GM12892 (cell line): Measurements from ENCODE around the gene TIMP3.

Experiments used
- POLR2A ChIP-seq: IDR thresholded peaks from 2 replicates; pipeline ENCODE4 v1.6.1; 2011; ENCODE audit warnings: low read depth, low read length, control low read depth
- POLR2AphosphoS5 ChIP-seq: IDR thresholded peaks from 2 replicates; pipeline ENCODE4 v1.6.1; 2011; ENCODE audit warnings: low read depth, low read length, control low read depth
- TAF1 ChIP-seq: IDR thresholded peaks from 2 replicates; pipeline ENCODE4 v1.6.1; 2011; ENCODE audit warnings: low read depth, mild to moderate bottlenecking, control low read depth, low read length, borderline replicate concordance

DNA sequence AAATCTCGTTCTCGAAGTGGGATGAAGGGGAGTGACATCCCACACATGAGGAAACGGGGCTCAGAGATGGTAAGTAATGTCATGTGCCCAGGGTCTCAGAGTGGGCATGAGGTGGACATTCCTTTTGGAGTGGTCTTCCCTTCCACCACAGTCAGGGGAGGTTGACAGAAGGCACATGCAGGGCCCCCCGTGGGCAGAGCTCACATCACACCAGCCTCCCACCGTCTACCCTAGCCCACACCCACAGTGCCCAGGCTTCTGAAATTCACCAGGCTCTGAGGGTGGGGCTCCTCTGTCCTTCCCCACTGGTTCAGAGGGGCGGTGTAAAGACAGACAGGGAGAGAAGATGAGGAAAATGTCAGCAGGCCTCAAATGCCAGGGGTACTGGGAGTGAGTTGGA lies 41.1 kb upstream of the TIMP3 start:
- TF ChIP-seq POLR2AphosphoS5 (no peak), TAF1 (no peak), POLR2A (no peak)
